Psoas muscle (tissue), 8 donors: ENCODE data around the gene TP63. TPM values are rescaled to one million over a fixed set of nuclear protein-coding genes. Genes with fewer than 3 reads are reported as not detected.

ENCODE experiments used
- ATAC-seq, 4 donors: fragments of 200-7000 bp; cut with Tn5 transposase; one replicate each; pipeline ENCODE4 v1.9.1; 2020; ENCODE audit warnings: moderate library complexity in 3 of 4, mild to moderate bottlenecking in 2 of 4
- DNase-seq, 2 donors: peaks; one replicate each; pipeline ENCODE4 v3.0.0-alpha.2; 2020
- H3K27ac ChIP-seq: fragments of 200-600 bp; one replicate; pipeline ENCODE4 v1.8.0; 2022
- H3K27me3 ChIP-seq, 3 donors: fragments of 200-600 bp in 1 of 3; one replicate each; pipeline versions ENCODE4 v1.6.1 to v1.8.0; 2013 to 2022; ENCODE audit warnings: low read length in 2 of 3, mild to moderate bottlenecking in 2 of 3, moderate library complexity in 1 of 3; ENCODE audit not compliant: insufficient read depth in 3 of 3
- H3K36me3 ChIP-seq, 2 donors: fragments of 200-600 bp in 1 of 2; one replicate each; pipeline versions ENCODE4 v1.6.1 to v1.8.0; 2013 to 2022; ENCODE audit warnings: low read depth in 1 of 2, mild to moderate bottlenecking in 1 of 2, moderate library complexity in 1 of 2; ENCODE audit not compliant: insufficient read depth in 1 of 2
- H3K4me1 ChIP-seq: fragments of 200-600 bp; one replicate; pipeline ENCODE4 v1.8.0; 2022
- H3K4me3 ChIP-seq: fragments of 200-600 bp; one replicate; pipeline ENCODE4 v1.8.0; 2022; ENCODE audit warnings: mild to moderate bottlenecking
- H3K9me3 ChIP-seq: fragments of 200-600 bp; one replicate; pipeline ENCODE4 v1.8.0; 2022
- CTCF ChIP-seq: fragments of 200-600 bp; IDR thresholded peaks from one replicate; pipeline ENCODE4 v1.8.0; 2022; ENCODE audit warnings: antibody characterized with exemption
- WGBS, 3 donors: extraction: QIAGEN DNeasy Blood & Tissue Kit; methylation state at CpG; one replicate each; pipeline versions ENCODE4 v1.1.6 to v1.1.7; 2013; 5-methylcytosine and 5-hydroxymethylcytosine counted together
- intact Hi-C, 2 donors: fragments of 100-400 bp; cut with DNase I; formaldehyde crosslinking; loops; one replicate each; pipeline versions ENCODE4 v1.11.0 to v1.14.2; 2022
- polyA plus RNA-seq, 3 donors: library from polyadenylated mRNA; stranded (reverse); fragments of 200-250 nt; gene quantifications; one replicate each; pipeline ENCODE4 v1.2.3, GENCODE V29; 2013
- total RNA-seq, 4 donors: library from RNA; stranded (reverse); fragmentation: NEBNext Ultra II Directional in 2 of 4; extraction: Animal tissue kit (Norgen Biotek cat#: 25700) in 2 of 4; gene quantifications; one replicate each; pipeline versions ENCODE4 v1.2.1 to v1.2.4, GENCODE V29; 2021 to 2023
- donor health status: healthy with polysubstance abuse.
- donor health status: DM: no; HTN: no; CAD: no; lungs with moderate emphysema.
- donor health status: Bipolar disorder and iron deficiency.
- donor health status: healthy.
- donor health status: DM: yes; HTN: yes; CAD: no.
- donor health status: DM: no; HTN: no; CAD: no.
- donor health status: DM: no; HTN: no; CAD: no.
- donor health status: DM: yes; HTN: yes; CAD: no.

The TP63 gene
- total and polyA plus RNA-seq, 7 donors: 1.4 to 83.0 (median 13.1) TPM

DNA sequence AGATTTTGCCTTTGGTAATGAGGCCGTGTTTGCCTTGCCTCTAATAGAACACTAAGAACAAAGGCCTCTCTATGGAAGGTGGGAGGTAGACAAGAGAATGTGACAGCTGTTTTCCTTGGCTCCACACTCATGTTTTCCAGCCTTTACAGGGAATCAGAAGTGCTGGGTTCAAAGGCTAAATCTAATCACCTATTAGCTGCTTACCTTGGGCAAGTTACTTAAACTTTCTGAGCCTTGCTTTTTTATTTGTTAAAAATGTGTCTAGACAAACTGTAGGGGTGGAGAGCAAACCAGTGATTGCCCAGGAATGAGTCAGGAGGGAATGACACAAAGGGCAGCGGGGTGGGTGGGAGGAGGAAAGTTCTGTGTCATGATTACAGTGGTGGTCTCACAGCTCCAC is 310.5 kb downstream of the TP63 start:
- no peaks in the 10 kb centered on the region for H3K27me3 ChIP-seq
- no peak overlapping the region for H3K27ac ChIP-seq
- intact Hi-C loops: loop anchor here in 1 of 2 donors (10.0 kb wide), 1 partner anchor 257 kb away; no protein-coding TSS in a partner anchor
- H3K4me1 ChIP-seq: no peaks in the 10 kb centered on the region
- no peaks in the 10 kb centered on the region for H3K9me3 ChIP-seq
- ATAC-seq: no peak
- TF ChIP-seq CTCF: no peak
- no peak overlapping the region for H3K4me3 ChIP-seq
- no peak for DNase-seq
- no peaks in the 10 kb centered on the region for H3K36me3 ChIP-seq
- 65 to 76% (median 69%) methylated on average over 2 of the region's 2 CpGs for WGBS, 3 donors

- 88 to 100% (median 92%) methylated on average over 3 of the region's 3 CpGs for WGBS, 3 donors
- Histone ChIP-seq H3K4me3 (no peak overlapping the region), H3K27ac (no peak overlapping the region), H3K27me3 (no peaks in the 10 kb centered on the region), H3K9me3 (no peaks in the 10 kb centered on the region), H3K36me3 (no peaks in the 10 kb centered on the region), H3K4me1 (no peaks in the 10 kb centered on the region)
- ATAC-seq (no peak), DNase-seq (no peak)
- intact Hi-C loops: loop anchor here in 1 of 2 donors (10.0 kb wide), 1 partner anchor 258 kb away; no protein-coding TSS in a partner anchor
- TF ChIP-seq CTCF: no peak
Observed at GRCh38 chr3:189942948-189943347, 311.8 kb downstream of the TP63 start.

- intact Hi-C loops: loop anchor here (5.0 to 10.0 kb wide), 2 partner anchors 260 to 677 kb away; no protein-coding TSS in a partner anchor
- no peaks in the 10 kb centered on the region for H3K9me3 ChIP-seq
- TF ChIP-seq CTCF: no peak
- 88 to 90% (median 90%) methylated on average over 14 of the region's 14 CpGs for WGBS, 3 donors
- H3K4me1 ChIP-seq: peaks cover 3% of the 10 kb centered on the region
- ATAC-seq: no peak
- H3K4me3 ChIP-seq: no peak overlapping the region
- no peaks in the 10 kb centered on the region for H3K27me3 ChIP-seq
- H3K36me3 ChIP-seq: no peaks in the 10 kb centered on the region
- H3K27ac ChIP-seq: no peak overlapping the region
- no peak for DNase-seq
Observed at GRCh38 chr3:189944285-189945145, 313.3 kb downstream of the TP63 start.

DNA sequence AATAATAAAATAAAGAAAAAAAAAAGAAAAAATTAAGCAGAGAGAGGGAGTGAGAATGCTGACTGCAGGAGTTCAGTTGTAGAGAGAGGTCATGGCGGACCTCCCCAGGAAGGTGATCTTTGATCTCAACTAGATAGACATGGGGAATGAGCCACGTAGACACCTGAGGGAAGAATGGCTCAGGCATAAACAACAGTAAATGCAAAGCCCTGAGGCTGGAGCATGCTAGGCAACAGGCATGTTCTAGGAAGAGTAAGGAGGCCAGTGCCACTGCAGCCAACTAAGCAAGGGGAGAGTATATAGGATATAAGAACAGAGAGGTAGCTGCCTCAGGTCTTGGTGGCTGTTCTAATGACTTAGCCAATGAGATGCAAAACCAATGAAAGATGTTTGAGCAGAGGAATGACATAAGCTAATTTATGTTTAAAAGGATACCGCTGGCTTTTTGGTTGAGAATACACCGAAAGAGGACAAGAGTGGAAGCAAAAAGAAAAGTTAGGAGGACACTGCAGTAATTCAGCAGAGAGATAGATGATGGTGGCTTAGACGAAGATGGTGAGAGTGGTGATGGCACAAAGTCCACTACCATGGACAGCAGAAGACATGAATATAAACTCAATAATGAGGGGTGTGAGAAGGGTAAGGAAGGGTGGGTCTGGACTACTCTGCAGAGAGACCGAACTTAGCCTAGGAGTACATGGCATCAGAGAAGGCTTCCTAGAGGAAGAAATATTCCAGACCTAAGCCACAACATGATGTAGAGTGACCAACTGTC is 314.9 kb downstream of the TP63 start:
- peaks cover 3% of the 10 kb centered on the region for H3K4me1 ChIP-seq
- ATAC-seq (no peak), DNase-seq (no peak)
- no peak overlapping the region for H3K27ac ChIP-seq
- no peak for TF ChIP-seq CTCF
- 94 to 98% (median 95%) methylated on average over 6 of the region's 6 CpGs for WGBS, 3 donors
- H3K27me3 ChIP-seq: no peaks in the 10 kb centered on the region
- H3K9me3 ChIP-seq: no peaks in the 10 kb centered on the region
- intact Hi-C loops: loop anchor here (5.0 to 10.0 kb wide), 2 partner anchors 261 to 679 kb away; no protein-coding TSS in a partner anchor
- no peaks in the 10 kb centered on the region for H3K36me3 ChIP-seq
- H3K4me3 ChIP-seq: no peak overlapping the region
